Measurements from ENCODE around the gene GRK6. TPM values are rescaled to one million over a fixed set of nuclear protein-coding genes. Genes with fewer than 3 reads are reported as not detected.

The GRK6 gene
- total RNA-seq, 2 experiments from 2014 or later = 186 to 192 TPM

DNA sequence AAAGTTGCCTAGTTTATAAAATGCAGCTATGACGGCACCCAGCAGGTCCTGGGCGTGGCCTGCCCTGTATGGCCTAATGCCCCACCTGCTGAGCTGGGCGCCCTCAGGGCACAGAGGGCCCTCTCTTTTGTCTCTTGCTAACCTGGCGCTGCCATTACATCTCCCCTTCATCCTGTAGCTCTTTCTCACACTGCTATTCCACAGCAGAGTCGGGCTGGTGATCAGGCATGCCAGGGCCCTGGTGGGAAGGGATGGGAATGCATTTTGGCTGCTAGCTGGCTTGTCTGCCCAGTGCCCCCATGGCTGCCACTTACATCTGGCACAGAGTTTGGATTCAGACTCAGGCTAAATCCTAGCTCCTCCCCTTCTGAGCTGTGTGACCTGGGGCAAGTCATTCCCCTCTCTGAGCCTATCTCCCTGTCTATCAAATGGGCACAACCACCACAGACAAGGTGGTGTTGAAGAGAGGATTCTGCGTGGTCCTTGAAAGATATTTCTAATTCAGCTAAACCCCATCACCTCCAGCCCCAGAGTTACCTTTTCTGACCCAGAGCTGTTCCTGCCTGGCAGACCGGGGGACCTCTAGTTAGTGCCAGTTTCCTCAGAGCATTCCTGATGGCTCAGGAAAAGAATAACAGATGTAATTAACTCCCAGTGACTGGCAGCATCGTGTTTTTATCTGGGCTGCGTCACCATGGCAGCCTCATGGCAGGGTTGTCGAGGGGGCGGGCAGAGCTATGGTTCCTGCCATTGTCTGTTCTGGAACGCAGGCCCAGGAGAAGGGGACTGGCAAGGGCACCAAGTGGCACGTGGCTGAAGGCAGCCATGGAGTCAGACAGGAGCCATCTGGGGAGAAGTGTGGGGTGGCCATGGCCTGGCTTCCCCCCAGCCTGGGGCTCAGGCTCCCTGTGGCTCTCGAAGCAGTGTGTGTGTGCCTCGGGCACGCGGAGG lies 26.5 kb downstream of the GRK6 start:
- H3K4me1 ChIP-seq (ENCODE audit: insufficient read depth, low read length) = peaks cover 61% of the 10 kb centered on the region
- peaks cover 8% of the 10 kb centered on the region for H3K36me3 Mint-ChIP-seq (ENCODE audit: low read depth)
- CTCF ChIA-PET = interaction anchor here (2.8 to 16.6 kb wide), 4 partner anchors 9 to 61 kb away, joined by 61 to 352 read pairs (median 98); partner anchors contain the start of genes F12, GRK6, PFN3 and PRR7
- DNase-seq (peak in 1 of 14 experiments; percentile 33), ATAC-seq (ENCODE audit: poor library complexity) (no peak)
- peak overlapping the region; percentile 89 for H3K4me3 Mint-ChIP-seq
- H3K4me1 Mint-ChIP-seq (ENCODE audit: low read depth) = peaks cover 53% of the 10 kb centered on the region
- POLR2A ChIA-PET = interaction anchor here (0.6 to 14.1 kb wide), 7 partner anchors 9 to 697 kb away, joined by 3 to 435 read pairs (median 75); partner anchors contain the start of genes F12, GRK6, PFN3 and PRR7
- H3K9me3 ChIP-seq (ENCODE audit: control insufficient read depth in 1 of 2, insufficient read depth in 1 of 2, low read length in 2 of 2) = no peaks in the 10 kb centered on the region
- H3K27ac ChIP-seq (ENCODE audit: low read depth in 1 of 2, low read length in 2 of 2) = no peak overlapping the region
- no peaks in the 10 kb centered on the region for H3K27me3 ChIP-seq (ENCODE audit: control insufficient read depth in 1 of 2, insufficient read depth in 2 of 2, low read length in 2 of 2)
- H3K36me3 ChIP-seq (ENCODE audit: insufficient read depth, low read length) = no peaks in the 10 kb centered on the region
- intact Hi-C loops (cut with DNase I, micrococcal nuclease) = no loop called here
- H3K9me3 Mint-ChIP-seq = no peaks in the 10 kb centered on the region
- no peak overlapping the region for H3K4me3 ChIP-seq (ENCODE audit: low read length)
- TF ChIP-seq, protein P1, sequence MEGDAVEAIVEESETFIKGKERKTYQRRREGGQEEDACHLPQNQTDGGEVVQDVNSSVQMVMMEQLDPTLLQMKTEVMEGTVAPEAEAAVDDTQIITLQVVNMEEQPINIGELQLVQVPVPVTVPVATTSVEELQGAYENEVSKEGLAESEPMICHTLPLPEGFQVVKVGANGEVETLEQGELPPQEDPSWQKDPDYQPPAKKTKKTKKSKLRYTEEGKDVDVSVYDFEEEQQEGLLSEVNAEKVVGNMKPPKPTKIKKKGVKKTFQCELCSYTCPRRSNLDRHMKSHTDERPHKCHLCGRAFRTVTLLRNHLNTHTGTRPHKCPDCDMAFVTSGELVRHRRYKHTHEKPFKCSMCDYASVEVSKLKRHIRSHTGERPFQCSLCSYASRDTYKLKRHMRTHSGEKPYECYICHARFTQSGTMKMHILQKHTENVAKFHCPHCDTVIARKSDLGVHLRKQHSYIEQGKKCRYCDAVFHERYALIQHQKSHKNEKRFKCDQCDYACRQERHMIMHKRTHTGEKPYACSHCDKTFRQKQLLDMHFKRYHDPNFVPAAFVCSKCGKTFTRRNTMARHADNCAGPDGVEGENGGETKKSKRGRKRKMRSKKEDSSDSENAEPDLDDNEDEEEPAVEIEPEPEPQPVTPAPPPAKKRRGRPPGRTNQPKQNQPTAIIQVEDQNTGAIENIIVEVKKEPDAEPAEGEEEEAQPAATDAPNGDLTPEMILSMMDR (IDR thresholded peaks at IDR 0.05) = no peak
- peak overlapping the region; percentile 90 for H3K27ac Mint-ChIP-seq
- H3K27me3 Mint-ChIP-seq = no peaks in the 10 kb centered on the region

DNA sequence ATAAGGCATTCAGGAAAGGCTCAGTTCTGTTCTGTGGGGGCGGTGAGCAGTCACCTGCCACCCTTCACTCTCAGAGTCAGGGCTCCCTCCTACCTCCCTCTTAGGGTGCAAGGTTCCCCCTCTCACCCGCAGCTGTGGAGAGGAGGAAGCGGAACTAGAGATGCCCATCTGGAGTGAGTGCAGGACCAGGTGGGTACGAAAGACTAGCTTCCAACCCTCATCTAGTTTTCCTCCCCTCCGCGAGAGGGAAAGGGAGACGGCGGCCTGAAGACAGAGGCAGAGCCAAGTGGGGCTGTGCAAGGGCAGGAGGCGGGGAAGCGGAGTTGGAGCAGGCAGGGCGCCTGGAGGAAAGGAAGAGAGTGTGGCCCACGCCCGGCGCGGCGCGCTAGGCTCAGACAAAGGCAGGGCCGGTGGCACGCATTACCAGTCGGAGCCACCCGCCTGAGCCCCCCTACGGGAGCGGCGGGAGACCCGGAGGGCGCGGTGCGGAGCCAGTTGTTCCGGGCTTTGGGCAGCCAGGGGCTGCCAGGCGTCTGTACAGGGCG lies 27.4 kb downstream of the GRK6 start:
- POLR2A ChIA-PET = interaction anchor here (1.3 to 14.1 kb wide), 10 partner anchors 9 to 102 kb away, joined by 4 to 435 read pairs (median 14); partner anchors contain the start of genes F12, GRK6, LMAN2 and PFN3
- ATAC-seq (ENCODE audit: poor library complexity) (peak; percentile 1), DNase-seq (no peak)
- no peaks in the 10 kb centered on the region for H3K9me3 Mint-ChIP-seq
- Histone ChIP-seq H3K27me3 (ENCODE audit: control insufficient read depth in 1 of 2, insufficient read depth in 2 of 2, low read length in 2 of 2) (no peaks in the 10 kb centered on the region), H3K27ac (ENCODE audit: low read depth in 1 of 2, low read length in 2 of 2) (peak overlapping the region in 1 of 2 donors; percentile 29), H3K9me3 (ENCODE audit: control insufficient read depth in 1 of 2, insufficient read depth in 1 of 2, low read length in 2 of 2) (no peaks in the 10 kb centered on the region), H3K4me3 (ENCODE audit: low read length) (peak overlapping the region; percentile 37), H3K36me3 (ENCODE audit: insufficient read depth, low read length) (no peaks in the 10 kb centered on the region), H3K4me1 (ENCODE audit: insufficient read depth, low read length) (peaks cover 52% of the 10 kb centered on the region)
- H3K27ac Mint-ChIP-seq = peak overlapping the region; percentile 90
- CTCF ChIA-PET = interaction anchor here (0.8 to 16.6 kb wide), 9 partner anchors 10 to 102 kb away, joined by 3 to 352 read pairs (median 11); partner anchors contain the start of genes F12, GRK6, LMAN2 and PDLIM7
- peak overlapping the region; percentile 89 for H3K4me3 Mint-ChIP-seq
- intact Hi-C loops (cut with DNase I, micrococcal nuclease) = loop anchor here in 1 of 2 experiments (1.0 kb wide), 2 partner anchors 27 to 50 kb away; no protein-coding TSS in a partner anchor
- TF ChIP-seq, protein P1 (IDR thresholded peaks at IDR 0.05) = no peak
- no peaks in the 10 kb centered on the region for H3K27me3 Mint-ChIP-seq
- peaks cover 43% of the 10 kb centered on the region for H3K4me1 Mint-ChIP-seq (ENCODE audit: low read depth)
- H3K36me3 Mint-ChIP-seq (ENCODE audit: low read depth) = peaks cover 8% of the 10 kb centered on the region

DNA sequence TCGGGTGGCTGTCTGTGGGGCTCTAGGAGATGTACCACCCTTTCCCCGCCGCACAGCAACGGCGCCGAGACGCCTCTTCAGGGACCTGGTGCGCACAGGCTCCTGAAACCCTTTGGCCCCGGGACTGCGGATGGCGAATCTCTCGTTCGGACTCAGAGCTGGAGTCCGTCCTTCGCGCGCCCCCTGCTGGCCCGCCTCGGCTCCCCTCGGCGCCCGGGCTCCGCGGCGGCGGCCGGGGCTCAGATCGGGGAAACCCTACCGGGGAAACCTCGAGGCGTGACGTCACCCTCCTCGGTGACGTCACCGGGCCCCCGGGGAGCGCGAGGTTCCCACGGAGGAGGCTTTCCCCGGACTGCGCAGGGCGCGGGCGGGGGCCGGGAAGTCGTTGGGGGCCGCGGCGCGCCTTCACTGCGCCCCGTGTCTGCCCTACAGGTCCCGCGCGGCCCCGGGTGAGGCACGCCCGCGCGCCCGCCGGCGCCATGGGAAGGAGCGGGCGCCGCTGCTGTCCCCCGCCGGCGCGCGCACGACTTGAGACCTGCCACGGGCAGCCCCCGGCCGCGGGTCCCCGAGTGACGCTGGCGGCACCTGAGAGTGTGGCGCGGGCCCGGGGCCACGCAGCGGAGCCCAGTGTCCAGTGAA lies 28.0 kb downstream of the GRK6 start:
- Mint-ChIP-seq H3K4me1 (ENCODE audit: low read depth) (peaks cover 43% of the 10 kb centered on the region), H3K4me3 (peak overlapping the region; percentile 89), H3K9me3 (no peaks in the 10 kb centered on the region), H3K36me3 (ENCODE audit: low read depth) (peaks cover 8% of the 10 kb centered on the region), H3K27me3 (no peaks in the 10 kb centered on the region), H3K27ac (peak overlapping the region; percentile 93)
- peaks cover 52% of the 10 kb centered on the region for H3K4me1 ChIP-seq (ENCODE audit: insufficient read depth, low read length)
- TF ChIP-seq, protein P1 (IDR thresholded peaks at IDR 0.05) = peak; percentile 79
- H3K4me3 ChIP-seq (ENCODE audit: low read length) = peak overlapping the region; percentile 71
- H3K9me3 ChIP-seq (ENCODE audit: control insufficient read depth in 1 of 2, insufficient read depth in 1 of 2, low read length in 2 of 2) = no peaks in the 10 kb centered on the region
- ATAC-seq (ENCODE audit: poor library complexity) = peak; percentile 45
- peak; percentile 87 to 97 (median 94) for DNase-seq
- intact Hi-C loops (cut with DNase I, micrococcal nuclease) = loop anchor here (1.0 to 5.0 kb wide), 4 partner anchors 27 to 137 kb away; partner anchors contain the start of gene GRK6 (in 1 of the 2)
- no peaks in the 10 kb centered on the region for H3K27me3 ChIP-seq (ENCODE audit: control insufficient read depth in 1 of 2, insufficient read depth in 2 of 2, low read length in 2 of 2)
- ChIA-PET POLR2A (interaction anchor here (0.9 to 14.1 kb wide), 16 partner anchors 10 to 138 kb away, joined by 3 to 435 read pairs (median 8); partner anchors contain the start of genes F12, GRK6, LMAN2 and PDLIM7), CTCF (interaction anchor here (0.7 to 16.6 kb wide), 21 partner anchors 9 to 142 kb away, joined by 3 to 352 read pairs (median 5); partner anchors contain the start of genes F12, GRK6, LMAN2 and PDLIM7)
- H3K27ac ChIP-seq (ENCODE audit: low read depth in 1 of 2, low read length in 2 of 2) = peak overlapping the region; percentile 90 to 95
- no peaks in the 10 kb centered on the region for H3K36me3 ChIP-seq (ENCODE audit: insufficient read depth, low read length)

Measured in CD4-positive, alpha-beta T cell (primary cell).